ENCODE measurements around the gene TBCC.

GRCh38 chr6:42722497-42722896 is 23.4 kb downstream of the TBCC start, which contains the start of gene PRPH2:
- TF ChIP-seq, protein P1, sequence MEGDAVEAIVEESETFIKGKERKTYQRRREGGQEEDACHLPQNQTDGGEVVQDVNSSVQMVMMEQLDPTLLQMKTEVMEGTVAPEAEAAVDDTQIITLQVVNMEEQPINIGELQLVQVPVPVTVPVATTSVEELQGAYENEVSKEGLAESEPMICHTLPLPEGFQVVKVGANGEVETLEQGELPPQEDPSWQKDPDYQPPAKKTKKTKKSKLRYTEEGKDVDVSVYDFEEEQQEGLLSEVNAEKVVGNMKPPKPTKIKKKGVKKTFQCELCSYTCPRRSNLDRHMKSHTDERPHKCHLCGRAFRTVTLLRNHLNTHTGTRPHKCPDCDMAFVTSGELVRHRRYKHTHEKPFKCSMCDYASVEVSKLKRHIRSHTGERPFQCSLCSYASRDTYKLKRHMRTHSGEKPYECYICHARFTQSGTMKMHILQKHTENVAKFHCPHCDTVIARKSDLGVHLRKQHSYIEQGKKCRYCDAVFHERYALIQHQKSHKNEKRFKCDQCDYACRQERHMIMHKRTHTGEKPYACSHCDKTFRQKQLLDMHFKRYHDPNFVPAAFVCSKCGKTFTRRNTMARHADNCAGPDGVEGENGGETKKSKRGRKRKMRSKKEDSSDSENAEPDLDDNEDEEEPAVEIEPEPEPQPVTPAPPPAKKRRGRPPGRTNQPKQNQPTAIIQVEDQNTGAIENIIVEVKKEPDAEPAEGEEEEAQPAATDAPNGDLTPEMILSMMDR (IDR thresholded peaks at IDR 0.05), result no peak
- no peak for TF ChIP-seq POLR2A (IDR thresholded peaks at IDR 0.05)
